GM12878 (cell line): Measurements from ENCODE around the gene AP1AR. TPM values are rescaled to one million over a fixed set of nuclear protein-coding genes. Genes with fewer than 3 reads are reported as not detected.

Source experiments
- ATAC-seq: fragments of 200-7000 bp; cut with Tn5 transposase; 3 replicates; pipeline ENCODE4 v1.9.1; 2020; ENCODE audit warnings: mild to moderate bottlenecking, moderate library complexity
- BruUV-seq: library from RNA; stranded (reverse); fragments of 400-500 nt; replicated peaks from 2 replicates; lab custom pipeline; 2021; lab: Mats Ljungman, UMichigan
- CTCF ChIA-PET: fragments of 300-600 bp; sonication (Branson Sonifier 250); formaldehyde crosslinking; extraction: SDS; loops from one replicate; lab custom pipeline; 2021; ENCODE audit warnings: inconsistent platforms; lab: Yijun Ruan, JAX
- POLR2A ChIA-PET: fragments of 350-600 bp; formaldehyde crosslinking; extraction: SDS; loops from one replicate; lab custom pipeline; 2021; ENCODE audit warnings: inconsistent platforms; lab: Charles Lee
- RAD21 ChIA-PET: fragments of 300-600 bp; sonication (Branson Sonifier 250); formaldehyde crosslinking; loops from one replicate; lab custom pipeline; 2023; ENCODE audit warnings: antibody characterized with exemption; ENCODE audit not compliant: unreplicated experiment; lab: Charles Lee
- SMC1A ChIA-PET: fragments of 300-600 bp; sonication (Branson Sonifier 250); formaldehyde crosslinking; loops from one replicate; lab custom pipeline; 2023; ENCODE audit not compliant: unreplicated experiment, uncharacterized antibody; lab: Charles Lee
- DNase-seq: peaks from one replicate; pipeline ENCODE4 v3.0.0-alpha.2; 2011; ENCODE audit warnings: low read depth, low spot score
- FAIRE-seq: peaks from 3 replicates; lab custom pipeline; 2011; peaks lifted over from hg19 to GRCh38; lab: Jason Lieb, UNC
- H2AFZ ChIP-seq: 2 replicates; pipeline ENCODE4 v1.6.0; 2011; ENCODE audit warnings: low read depth, low read length, control low read depth; ENCODE audit not compliant: control insufficient read depth
- H3K27ac ChIP-seq: 2 replicates; pipeline ENCODE4 v1.5.1; 2011; ENCODE audit warnings: control low read depth; ENCODE audit not compliant: control insufficient read depth, insufficient read depth
- H3K27me3 ChIP-seq, 2 experiments: replicated peaks in 1 of 2; 2 replicates each; pipeline versions ENCODE4 v1.6.0 to v1.6.1; 2011; ENCODE audit warnings: low read length in 1 of 2; ENCODE audit not compliant: control insufficient read depth in 2 of 2, insufficient read depth in 2 of 2
- H3K36me3 ChIP-seq, 2 experiments: 2 replicates each; pipeline ENCODE4 v1.5.1; 2011; ENCODE audit warnings: low read length in 1 of 2; ENCODE audit not compliant: control insufficient read depth in 2 of 2, insufficient read depth in 2 of 2
- H3K4me1 ChIP-seq: 2 replicates; pipeline ENCODE4 v1.6.1; 2011; ENCODE audit warnings: mild to moderate bottlenecking, low read length, moderate library complexity, mixed read lengths; ENCODE audit not compliant: control insufficient read depth, insufficient read depth
- H3K4me2 ChIP-seq: 2 replicates; pipeline ENCODE4 v1.6.0; 2011; ENCODE audit warnings: control low read depth; ENCODE audit not compliant: control insufficient read depth, insufficient read depth
- H3K4me3 ChIP-seq: fragments of 200-600 bp; sonication (generic); 2 replicates; pipeline ENCODE4 v1.5.1; 2016
- H3K79me2 ChIP-seq: 2 replicates; pipeline ENCODE4 v1.6.0; 2011; ENCODE audit warnings: low read length; ENCODE audit not compliant: control insufficient read depth, insufficient read depth
- H3K9ac ChIP-seq: 2 replicates; pipeline ENCODE4 v1.8.0; 2011; ENCODE audit warnings: low read length, control low read depth, mixed read lengths; ENCODE audit not compliant: control insufficient read depth, insufficient read depth
- H3K9me3 ChIP-seq: replicated peaks from 3 replicates; pipeline ENCODE4 v1.5.1; 2011; ENCODE audit warnings: mild to moderate bottlenecking, low read length; ENCODE audit not compliant: control insufficient read depth, insufficient read depth
- H4K20me1 ChIP-seq: 2 replicates; pipeline ENCODE4 v1.6.0; 2011; ENCODE audit not compliant: control insufficient read depth, insufficient read depth
- ATF7 ChIP-seq: fragments of 450-650 bp; IDR thresholded peaks from 2 replicates; pipeline ENCODE4 v1.6.1; 2016; ENCODE audit warnings: low read depth, mild to moderate bottlenecking
- BACH1 ChIP-seq: fragments of 450-650 bp; IDR thresholded peaks from 2 replicates; pipeline ENCODE4 v1.6.1; 2017; ENCODE audit warnings: mild to moderate bottlenecking, borderline replicate concordance
- CTCF ChIP-seq, 3 experiments: IDR thresholded peaks in 2 of 3; conservative IDR thresholded peaks in 1 of 3; 2 replicates each; pipeline ENCODE4 v1.5.1; 2011; ENCODE audit warnings: low read depth in 3 of 3, low read length in 3 of 3, mild to moderate bottlenecking in 3 of 3, control low read depth in 2 of 3, moderate library complexity in 2 of 3, inconsistent platforms in 1 of 3, mixed read lengths in 1 of 3; ENCODE audit not compliant: control insufficient read depth in 2 of 3, insufficient read depth in 1 of 3; ENCODE audit errors: extremely low read depth in 1 of 3
- ETV6 ChIP-seq, 2 experiments: fragments of 450-650 bp in 1 of 2; IDR thresholded peaks in 1 of 2; conservative IDR thresholded peaks in 1 of 2; 2 replicates each; pipeline ENCODE4 v1.6.1; 2014; ENCODE audit warnings: antibody characterized with exemption in 1 of 2, borderline replicate concordance in 1 of 2, low read depth in 1 of 2, mild to moderate bottlenecking in 1 of 2, moderate library complexity in 1 of 2
- HDGF ChIP-seq: fragments of 450-650 bp; IDR thresholded peaks from 2 replicates; pipeline ENCODE4 v1.6.1; 2016; ENCODE audit warnings: antibody characterized with exemption
- IKZF1 ChIP-seq: fragments of 450-650 bp; conservative IDR thresholded peaks from 2 replicates; pipeline ENCODE4 v1.6.1; 2017; ENCODE audit warnings: antibody characterized with exemption, mild to moderate bottlenecking
- IKZF2 ChIP-seq, 2 experiments: fragments of 450-650 bp; IDR thresholded peaks; 2 replicates each; pipeline ENCODE4 v1.6.1; 2017; ENCODE audit warnings: mild to moderate bottlenecking in 2 of 2, moderate library complexity in 2 of 2
- MEF2B ChIP-seq: fragments of 450-650 bp; IDR thresholded peaks from 2 replicates; pipeline ENCODE4 v1.6.1; 2018; ENCODE audit warnings: mild to moderate bottlenecking, moderate library complexity; ENCODE audit not compliant: partially characterized antibody, poor library complexity, severe bottlenecking
- MTA2 ChIP-seq: fragments of 450-650 bp; IDR thresholded peaks from 2 replicates; pipeline ENCODE4 v1.6.1; 2016; ENCODE audit warnings: low read depth, mild to moderate bottlenecking, moderate library complexity
- NBN ChIP-seq: fragments of 450-650 bp; IDR thresholded peaks from 2 replicates; pipeline ENCODE4 v1.6.1; 2016
- RAD21 ChIP-seq: IDR thresholded peaks from 2 replicates; pipeline ENCODE4 v1.6.1; 2011; ENCODE audit warnings: mild to moderate bottlenecking, low read depth, low read length, moderate library complexity; ENCODE audit not compliant: insufficient read depth
- SREBF2 ChIP-seq: IDR thresholded peaks from 2 replicates; pipeline ENCODE4 v1.6.1; 2012; ENCODE audit warnings: mild to moderate bottlenecking, low read length
- WRNIP1 ChIP-seq: IDR thresholded peaks from 2 replicates; pipeline ENCODE4 v1.6.1; 2011; ENCODE audit warnings: low read depth, low read length, improper control_type of control experiment, borderline replicate concordance
- YBX1 ChIP-seq: fragments of 450-650 bp; IDR thresholded peaks from 2 replicates; pipeline ENCODE4 v1.6.1; 2016; ENCODE audit warnings: antibody characterized with exemption
- WGBS: methylation state at CpG from one replicate; pipeline ENCODE4 v1.1.6; 2016; ENCODE audit warnings: low lambda C conversion rate; ENCODE audit not compliant: insufficient replicate concordance, insufficient coverage; ENCODE audit errors: missing lambda C conversion rate; 5-methylcytosine and 5-hydroxymethylcytosine counted together
- in situ Hi-C: fragments of 300-500 bp; cut with MboI; formaldehyde crosslinking; loops from 9 replicates; pipeline ENCODE4 v1.14.3; 2018; ENCODE audit warnings: mixed read lengths
- intact Hi-C: fragments of 100-400 bp; cut with micrococcal nuclease; formaldehyde crosslinking; loops from one replicate; pipeline ENCODE4 v1.14.2; 2022; ENCODE audit not compliant: unreplicated experiment
- polyA plus RNA-seq, 11 experiments: library from polyadenylated mRNA; depleted of rRNA in 4 of 11; unstranded in 6 of 11; stranded (reverse) in 5 of 11; fragments of >200 nt; fragmentation: Nextera tagmentation in 4 of 11; fragmentation: Illumina TruSeq in 1 of 11; extraction: Ambion mirVana in 4 of 11; extraction: Trizol in 1 of 11; gene quantifications; 1 replicate in 1 of 11; 2 replicates in 10 of 11; pipeline versions ENCODE4 v1.2.1 to v1.2.3, GENCODE V29; 2011 to 2016; ENCODE audit warnings: inconsistent platforms in 2 of 11, missing spikeins in 2 of 11, low read depth in 1 of 11
- total RNA-seq, 4 experiments: library from RNA; depleted of rRNA in 3 of 4; stranded (reverse); fragments of >200 nt in 3 of 4; fragmentation: Illumina TruSeq in 1 of 4; extraction: Trizol in 1 of 4; gene quantifications; 2 replicates each; pipeline versions ENCODE4 v1.2.1 to v1.2.3, GENCODE V29; 2013 to 2021
- TF ChIP-seq, protein P1 (sequence below): IDR thresholded peaks from 2 replicates; pipeline ENCODE4 v1.6.1; 2012; ENCODE audit warnings: low read depth, low read length, improper control_type of control experiment
- TF ChIP-seq, protein P2 (sequence below): fragments of 450-650 bp; IDR thresholded peaks from 2 replicates; pipeline ENCODE4 v1.6.1; 2017; ENCODE audit warnings: low read depth, mild to moderate bottlenecking, moderate library complexity

AP1AR gene
- total and polyA plus RNA-seq, 10 of the 15 experiments (the other 5 are each of a cell fraction or from before 2014, with no cell fraction given): 5.6 to 29.1 (median 16.3) TPM

GRCh38 chr4:112302320-112303274 lies 71.0 kb downstream of the AP1AR start:
- in situ Hi-C loops: no loop called here
- no peak overlapping the region for H3K9ac ChIP-seq
- peak overlapping the region; percentile 67 for H3K27ac ChIP-seq
- no peaks in the 10 kb centered on the region for H4K20me1 ChIP-seq
- DNase-seq (no peak), ATAC-seq (peak; percentile 83)
- ChIA-PET SMC1A (interaction anchor here (0.7 to 6.8 kb wide), 9 partner anchors 8 to 40 kb away, joined by 3 to 91 read pairs (median 9); partner anchors contain the start of gene TIFA), CTCF (interaction anchor here (1.2 to 2.0 kb wide), 4 partner anchors 10 to 22 kb away, joined by 3 to 12 read pairs (median 8); partner anchors contain the start of gene TIFA)
- no peaks in the 10 kb centered on the region; a peak in 1 of 4 replicates for H3K36me3 ChIP-seq
- H3K4me2 ChIP-seq: peak overlapping the region; percentile 53
- H3K4me3 ChIP-seq: no peak overlapping the region; the same call in 1 of the 2 replicates
- no peak for TF ChIP-seq YBX1
- TF ChIP-seq, protein P1, sequence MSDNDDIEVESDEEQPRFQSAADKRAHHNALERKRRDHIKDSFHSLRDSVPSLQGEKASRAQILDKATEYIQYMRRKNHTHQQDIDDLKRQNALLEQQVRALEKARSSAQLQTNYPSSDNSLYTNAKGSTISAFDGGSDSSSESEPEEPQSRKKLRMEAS: no peak
- TF ChIP-seq WRNIP1: no peak
- no peak for TF ChIP-seq SREBF2
- TF ChIP-seq NBN: 0 out of 2 replicates have a peak, but pooled peaks have one; percentile 22
- no peak for TF ChIP-seq BACH1
- peak in 1 of 2 experiments; percentile 46; a peak in 1 of 4 replicates for TF ChIP-seq ETV6 (conservative IDR thresholded peaks at IDR 0.05 in 1 of 2, IDR thresholded peaks at IDR 0.05 in 1 of 2; ENCODE audit: borderline replicate concordance in 1 of 2, low read depth in 1 of 2)
- no peak for TF ChIP-seq RAD21
- TF ChIP-seq ATF7: peak; percentile 51
- peak; percentile 14 for TF ChIP-seq MEF2B
- 0 out of 2 replicates have a peak, but pooled peaks have one; percentile 68 for TF ChIP-seq HDGF
- peak; percentile 55 for TF ChIP-seq IKZF1
- no peak for TF ChIP-seq CTCF (IDR thresholded peaks at IDR 0.05 in 2 of 3, conservative IDR thresholded peaks at IDR 0.05 in 1 of 3; ENCODE audit: control insufficient read depth in 2 of 3, extremely low read depth in 1 of 3, insufficient read depth in 1 of 3, low read depth in 3 of 3, low read length in 3 of 3)
- TF ChIP-seq IKZF2 (IDR thresholded peaks at IDR 0.05): peak; percentile 67; a peak in 3 of 4 replicates
- TF ChIP-seq, protein P2, sequence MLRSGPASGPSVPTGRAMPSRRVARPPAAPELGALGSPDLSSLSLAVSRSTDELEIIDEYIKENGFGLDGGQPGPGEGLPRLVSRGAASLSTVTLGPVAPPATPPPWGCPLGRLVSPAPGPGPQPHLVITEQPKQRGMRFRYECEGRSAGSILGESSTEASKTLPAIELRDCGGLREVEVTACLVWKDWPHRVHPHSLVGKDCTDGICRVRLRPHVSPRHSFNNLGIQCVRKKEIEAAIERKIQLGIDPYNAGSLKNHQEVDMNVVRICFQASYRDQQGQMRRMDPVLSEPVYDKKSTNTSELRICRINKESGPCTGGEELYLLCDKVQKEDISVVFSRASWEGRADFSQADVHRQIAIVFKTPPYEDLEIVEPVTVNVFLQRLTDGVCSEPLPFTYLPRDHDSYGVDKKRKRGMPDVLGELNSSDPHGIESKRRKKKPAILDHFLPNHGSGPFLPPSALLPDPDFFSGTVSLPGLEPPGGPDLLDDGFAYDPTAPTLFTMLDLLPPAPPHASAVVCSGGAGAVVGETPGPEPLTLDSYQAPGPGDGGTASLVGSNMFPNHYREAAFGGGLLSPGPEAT: peak; percentile 63; the same call in 1 of the 2 replicates
- TF ChIP-seq MTA2: peak; percentile 70
- TF ChIP-seq, all 136 proteins: peak for 9
- POLR2A ChIA-PET: interaction anchor here (0.6 to 6.4 kb wide), 8 partner anchors 8 to 253 kb away, joined by 4 to 81 read pairs (median 4); partner anchors contain the start of gene AP1AR
- RAD21 ChIA-PET: interaction anchor here (0.6 to 7.4 kb wide), 6 partner anchors 9 to 78 kb away, joined by 3 to 73 read pairs (median 20); partner anchors contain the start of gene TIFA
- H3K27me3 ChIP-seq: no peaks in the 10 kb centered on the region
- intact Hi-C loops: no loop called here
- FAIRE-seq: no peak
- no peaks in the 10 kb centered on the region; the same call in 2 of the 3 replicates for H3K9me3 ChIP-seq
- 55% methylated on average over 5 of the region's 5 CpGs for WGBS
- peaks cover 17% of the 10 kb centered on the region for H3K4me1 ChIP-seq
- H3K79me2 ChIP-seq: peaks cover 11% of the 10 kb centered on the region
- H2AFZ ChIP-seq: no peak overlapping the region
- BruUV-seq: no TSS peak
